ENCODE results near the gene DCLK1. TPM values are rescaled to one million over a fixed set of nuclear protein-coding genes. Genes with fewer than 3 reads are reported as not detected.

The DCLK1 gene
- total and polyA plus RNA-seq, 10 of the 15 experiments (the other 5 are each of a cell fraction or from before 2014, with no cell fraction given): not detected

- no peaks in the 10 kb centered on the region for H3K4me1 ChIP-seq (ENCODE audit: control insufficient read depth, insufficient read depth, low read length)
- intact Hi-C loops (cut with micrococcal nuclease; ENCODE audit: unreplicated experiment): no loop called here
- H3K79me2 ChIP-seq (ENCODE audit: control insufficient read depth, insufficient read depth, low read length): no peaks in the 10 kb centered on the region
- H4K20me1 ChIP-seq (ENCODE audit: control insufficient read depth, insufficient read depth): no peaks in the 10 kb centered on the region
- DNase-seq (ENCODE audit: low read depth, low spot score): no peak
- H3K27ac ChIP-seq (ENCODE audit: control insufficient read depth, insufficient read depth): no peak overlapping the region
- in situ Hi-C loops (cut with MboI): no loop called here
- no TSS peak for BruUV-seq (replicated peaks)
- no peak overlapping the region for H2AFZ ChIP-seq (ENCODE audit: control insufficient read depth, low read depth, low read length)
- ChIA-PET CTCF (interaction anchor here (1.5 kb wide), 1 partner anchor 8 kb away, joined by 4 read pairs; no protein-coding TSS in a partner anchor), SMC1A (ENCODE audit: uncharacterized antibody, unreplicated experiment) (no interaction called here), RAD21 (ENCODE audit: unreplicated experiment) (no interaction called here), POLR2A (no interaction called here)
- H3K27me3 ChIP-seq (replicated peaks in 1 of 2; ENCODE audit: control insufficient read depth in 2 of 2, insufficient read depth in 2 of 2, low read length in 1 of 2): no peaks in the 10 kb centered on the region
- no peaks in the 10 kb centered on the region for H3K36me3 ChIP-seq (ENCODE audit: control insufficient read depth in 2 of 2, insufficient read depth in 2 of 2, low read length in 1 of 2)
- H3K9ac ChIP-seq (ENCODE audit: control insufficient read depth, insufficient read depth, low read length): no peak overlapping the region
- no peak for FAIRE-seq
- H3K4me3 ChIP-seq: no peak overlapping the region
- no peaks in the 10 kb centered on the region; the same call in 2 of the 3 replicates for H3K9me3 ChIP-seq (replicated peaks; ENCODE audit: control insufficient read depth, insufficient read depth, low read length)
- 20% methylated on average over 3 of the region's 3 CpGs for WGBS (ENCODE audit: insufficient coverage, insufficient replicate concordance, low lambda C conversion rate, missing lambda C conversion rate)
- TF ChIP-seq PAX8 (IDR thresholded peaks at IDR 0.05) (no peak), TBL1XR1 (IDR thresholded peaks at IDR 0.05; ENCODE audit: low read depth, low read length) (no peak), RELA (IDR thresholded peaks at IDR 0.05; ENCODE audit: borderline replicate concordance, partially characterized antibody) (no peak), CREM (IDR thresholded peaks at IDR 0.05; ENCODE audit: low read depth) (no peak)
- no peak overlapping the region for H3K4me2 ChIP-seq (ENCODE audit: control insufficient read depth, insufficient read depth)
- ATAC-seq: no peak
Observed at GRCh38 chr13:35996360-35996759, 134.8 kb downstream of the DCLK1 start.

GRCh38 chr13:35995136-35995535, 136.0 kb downstream of the DCLK1 start:
- H3K36me3 ChIP-seq (ENCODE audit: control insufficient read depth in 2 of 2, insufficient read depth in 2 of 2, low read length in 1 of 2): no peaks in the 10 kb centered on the region
- intact Hi-C loops (cut with micrococcal nuclease; ENCODE audit: unreplicated experiment) (no loop called here), in situ Hi-C loops (cut with MboI) (no loop called here)
- no peaks in the 10 kb centered on the region for H3K4me1 ChIP-seq (ENCODE audit: control insufficient read depth, insufficient read depth, low read length)
- ATAC-seq (no peak), FAIRE-seq (no peak), DNase-seq (ENCODE audit: low read depth, low spot score) (no peak)
- no peaks in the 10 kb centered on the region; the same call in 2 of the 3 replicates for H3K9me3 ChIP-seq (replicated peaks; ENCODE audit: control insufficient read depth, insufficient read depth, low read length)
- ChIA-PET SMC1A (ENCODE audit: uncharacterized antibody, unreplicated experiment) (interaction anchor here (1.4 kb wide), 1 partner anchor 17 kb away, joined by 3 read pairs; no protein-coding TSS in a partner anchor), CTCF (no interaction called here), RAD21 (ENCODE audit: unreplicated experiment) (no interaction called here), POLR2A (no interaction called here)
- no peak overlapping the region for H3K4me2 ChIP-seq (ENCODE audit: control insufficient read depth, insufficient read depth)
- WGBS (ENCODE audit: insufficient coverage, insufficient replicate concordance, low lambda C conversion rate, missing lambda C conversion rate): 51% methylated on average over 2 of the region's 2 CpGs
- no peak overlapping the region for H3K9ac ChIP-seq (ENCODE audit: control insufficient read depth, insufficient read depth, low read length)
- BruUV-seq (replicated peaks): no TSS peak
- no peaks in the 10 kb centered on the region for H3K79me2 ChIP-seq (ENCODE audit: control insufficient read depth, insufficient read depth, low read length)
- H4K20me1 ChIP-seq (ENCODE audit: control insufficient read depth, insufficient read depth): no peaks in the 10 kb centered on the region
- no peaks in the 10 kb centered on the region for H3K27me3 ChIP-seq (replicated peaks in 1 of 2; ENCODE audit: control insufficient read depth in 2 of 2, insufficient read depth in 2 of 2, low read length in 1 of 2)
- no peak overlapping the region for H2AFZ ChIP-seq (ENCODE audit: control insufficient read depth, low read depth, low read length)
- H3K27ac ChIP-seq (ENCODE audit: control insufficient read depth, insufficient read depth): no peak overlapping the region
- H3K4me3 ChIP-seq: no peak overlapping the region
- no peak for TF ChIP-seq IKZF1 (conservative IDR thresholded peaks at IDR 0.05)
- TF ChIP-seq ZZZ3 (IDR thresholded peaks at IDR 0.05; ENCODE audit: control insufficient read depth, insufficient read length, low read depth): no peak
- no peak for TF ChIP-seq RUNX3 (IDR thresholded peaks at IDR 0.05; ENCODE audit: low read length)
- TF ChIP-seq BRCA1 (IDR thresholded peaks at IDR 0.05; ENCODE audit: low read depth, low read length): no peak
- TF ChIP-seq BCL11A (IDR thresholded peaks at IDR 0.05; ENCODE audit: low read depth, low read length): no peak
- TF ChIP-seq RFX5 (IDR thresholded peaks at IDR 0.05; ENCODE audit: low read depth, low read length): no peak
- TF ChIP-seq BMI1 (IDR thresholded peaks at IDR 0.05; ENCODE audit: borderline replicate concordance): no peak
- TF ChIP-seq SMAD5 (IDR thresholded peaks at IDR 0.05; ENCODE audit: low read depth): no peak
- TF ChIP-seq ZBTB40 (IDR thresholded peaks at IDR 0.05; ENCODE audit: borderline replicate concordance): no peak
- no peak for TF ChIP-seq MYB (IDR thresholded peaks at IDR 0.05; ENCODE audit: borderline replicate concordance, low read depth, low read length)
- TF ChIP-seq MXI1 (IDR thresholded peaks at IDR 0.05; ENCODE audit: low read depth, low read length): no peak
- no peak for TF ChIP-seq STAT1 (conservative IDR thresholded peaks at IDR 0.05)
- TF ChIP-seq HDAC2 (IDR thresholded peaks at IDR 0.05): no peak
- TF ChIP-seq CBX3 (IDR thresholded peaks at IDR 0.05; ENCODE audit: borderline replicate concordance, low read depth): no peak
- TF ChIP-seq NR2C1 (IDR thresholded peaks at IDR 0.05): no peak
